ENCODE results near the gene FOXN4. TPM values are rescaled to one million over a fixed set of nuclear protein-coding genes. Genes with fewer than 3 reads are reported as not detected.

The FOXN4 gene
- total and polyA plus RNA-seq, 2 donors from 2014 or later = 0.82 TPM; not detected in 1

- no peak overlapping the region for H3K4me3 ChIP-seq (ENCODE audit: low read length in 3 of 3)
- intact Hi-C loops (cut with DNase I) = no loop called here
- no peak overlapping the region for H3K9ac ChIP-seq (ENCODE audit: low read length in 3 of 3)
- peaks cover 5 to 60% (median 50%) of the 10 kb centered on the region in 3 donors for H3K36me3 ChIP-seq (ENCODE audit: control insufficient read depth in 2 of 3, insufficient read depth in 3 of 3, low read length in 3 of 3)
- FAIRE-seq (no peak), DNase-seq (no peak)
- H3K9me3 ChIP-seq (ENCODE audit: control insufficient read depth in 2 of 3, insufficient read depth in 1 of 3, low read length in 3 of 3) = no peaks in the 10 kb centered on the region
- TF ChIP-seq CTCF (IDR thresholded peaks at IDR 0.05; ENCODE audit: borderline replicate concordance, extremely low read depth, insufficient read depth) = no peak
- no peaks in the 10 kb centered on the region for H3K27me3 ChIP-seq (ENCODE audit: control insufficient read depth, insufficient read depth, low read length)
- no peak overlapping the region for H3K27ac ChIP-seq (ENCODE audit: low read depth in 2 of 2, low read length in 2 of 2)
- no peaks in the 10 kb centered on the region for H3K4me1 ChIP-seq (ENCODE audit: control insufficient read depth in 2 of 3, insufficient read depth in 2 of 3, low read depth in 1 of 3, low read length in 3 of 3)
Observed at GRCh38 chr12:109239179-109239578, 69.9 kb downstream of the FOXN4 start.

GRCh38 chr12:109236257-109236656 is 72.8 kb downstream of the FOXN4 start:
- H3K9ac ChIP-seq (ENCODE audit: low read length in 3 of 3) = no peak overlapping the region
- no peak overlapping the region for H3K27ac ChIP-seq (ENCODE audit: low read depth in 2 of 2, low read length in 2 of 2)
- no peaks in the 10 kb centered on the region for H3K4me1 ChIP-seq (ENCODE audit: control insufficient read depth in 2 of 3, insufficient read depth in 2 of 3, low read depth in 1 of 3, low read length in 3 of 3)
- H3K9me3 ChIP-seq (ENCODE audit: control insufficient read depth in 2 of 3, insufficient read depth in 1 of 3, low read length in 3 of 3) = no peaks in the 10 kb centered on the region
- no peak for FAIRE-seq
- H3K36me3 ChIP-seq (ENCODE audit: control insufficient read depth in 2 of 3, insufficient read depth in 3 of 3, low read length in 3 of 3) = peaks cover 2 to 66% (median 59%) of the 10 kb centered on the region in 3 donors
- no peak for DNase-seq
- H3K4me3 ChIP-seq (ENCODE audit: low read length in 3 of 3) = no peak overlapping the region
- intact Hi-C loops (cut with DNase I) = no loop called here
- no peak for TF ChIP-seq CTCF (IDR thresholded peaks at IDR 0.05; ENCODE audit: borderline replicate concordance, extremely low read depth, insufficient read depth)
- H3K27me3 ChIP-seq (ENCODE audit: control insufficient read depth, insufficient read depth, low read length) = no peaks in the 10 kb centered on the region

GRCh38 chr12:109234012-109234411 is 75.1 kb downstream of the FOXN4 start:
- no peak overlapping the region for H3K4me3 ChIP-seq (ENCODE audit: low read length in 3 of 3)
- intact Hi-C loops (cut with DNase I) = no loop called here
- DNase-seq (no peak), FAIRE-seq (no peak)
- H3K27ac ChIP-seq (ENCODE audit: low read depth in 2 of 2, low read length in 2 of 2) = no peak overlapping the region
- TF ChIP-seq CTCF (IDR thresholded peaks at IDR 0.05; ENCODE audit: borderline replicate concordance, extremely low read depth, insufficient read depth) = no peak
- H3K4me1 ChIP-seq (ENCODE audit: control insufficient read depth in 2 of 3, insufficient read depth in 2 of 3, low read depth in 1 of 3, low read length in 3 of 3) = no peaks in the 10 kb centered on the region
- H3K9ac ChIP-seq (ENCODE audit: low read length in 3 of 3) = no peak overlapping the region
- H3K36me3 ChIP-seq (ENCODE audit: control insufficient read depth in 2 of 3, insufficient read depth in 3 of 3, low read length in 3 of 3) = peaks cover 0 to 58% (median 45%) of the 10 kb centered on the region in 3 donors
- H3K9me3 ChIP-seq (ENCODE audit: control insufficient read depth in 2 of 3, insufficient read depth in 1 of 3, low read length in 3 of 3) = no peaks in the 10 kb centered on the region
- H3K27me3 ChIP-seq (ENCODE audit: control insufficient read depth, insufficient read depth, low read length) = no peaks in the 10 kb centered on the region

GRCh38 chr12:109232731-109233130 is 76.4 kb downstream of the FOXN4 start:
- no peaks in the 10 kb centered on the region for H3K9me3 ChIP-seq (ENCODE audit: control insufficient read depth in 2 of 3, insufficient read depth in 1 of 3, low read length in 3 of 3)
- TF ChIP-seq CTCF (IDR thresholded peaks at IDR 0.05; ENCODE audit: borderline replicate concordance, extremely low read depth, insufficient read depth) = no peak
- H3K4me3 ChIP-seq (ENCODE audit: low read length in 3 of 3) = no peak overlapping the region
- H3K27ac ChIP-seq (ENCODE audit: low read depth in 2 of 2, low read length in 2 of 2) = no peak overlapping the region
- FAIRE-seq = no peak
- H3K36me3 ChIP-seq (ENCODE audit: control insufficient read depth in 2 of 3, insufficient read depth in 3 of 3, low read length in 3 of 3) = peaks cover 0 to 60% (median 47%) of the 10 kb centered on the region in 3 donors
- no peak overlapping the region for H3K9ac ChIP-seq (ENCODE audit: low read length in 3 of 3)
- H3K4me1 ChIP-seq (ENCODE audit: control insufficient read depth in 2 of 3, insufficient read depth in 2 of 3, low read depth in 1 of 3, low read length in 3 of 3) = no peaks in the 10 kb centered on the region
- intact Hi-C loops (cut with DNase I) = no loop called here
- no peaks in the 10 kb centered on the region for H3K27me3 ChIP-seq (ENCODE audit: control insufficient read depth, insufficient read depth, low read length)
- DNase-seq = no peak
